Transverse colon (tissue), 3 donors: ENCODE data around the gene UBE2O.

Source experiments
- POLR2A ChIP-seq: fragments of 450-650 bp; IDR thresholded peaks from one replicate; pipeline ENCODE4 v1.6.1; 2016; ENCODE audit warnings: antibody characterized with exemption, mild to moderate bottlenecking, moderate library complexity
- TF ChIP-seq, protein P1 (sequence below), 5 experiments: fragments of 200-600 bp in 3 of 5; fragments of 450-650 bp in 2 of 5; sonication (generic) in 3 of 5; IDR thresholded peaks; 1 replicate in 2 of 5; 2 replicates in 3 of 5; pipeline ENCODE4 v1.5.1; 2016 to 2017; ENCODE audit warnings: antibody characterized with exemption in 5 of 5, inconsistent platforms in 3 of 5, mild to moderate bottlenecking in 2 of 5, moderate library complexity in 1 of 5

DNA sequence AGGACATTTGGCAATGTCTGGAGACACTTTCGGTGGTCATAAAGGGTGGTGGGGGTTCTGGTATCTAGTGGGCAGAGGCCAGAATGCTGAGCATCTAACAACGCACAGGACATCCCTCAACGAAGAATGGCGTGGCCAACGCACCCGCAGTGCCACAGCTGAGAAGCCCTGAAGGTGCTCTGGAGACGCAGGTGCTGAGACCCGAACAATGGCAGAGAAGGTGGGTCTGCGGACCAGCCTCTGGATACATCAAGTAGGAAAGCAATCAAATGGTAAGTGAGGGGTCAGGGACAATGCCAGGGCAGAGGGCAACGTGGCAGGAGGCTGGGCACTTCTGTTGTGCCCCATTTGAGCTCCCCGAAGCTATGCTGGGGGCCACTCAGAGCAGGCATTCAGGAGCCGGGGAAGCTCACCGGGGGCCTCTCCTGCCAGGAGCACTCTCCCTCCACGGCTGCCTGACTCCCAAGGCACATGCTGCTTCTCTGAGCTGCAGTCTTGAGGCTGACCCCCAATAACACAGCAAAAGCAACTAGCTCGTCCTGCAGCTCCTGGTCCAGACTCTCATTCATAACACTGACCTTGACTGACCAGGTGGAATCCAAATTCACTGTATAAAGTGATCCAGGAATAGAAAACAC, 42.5 kb downstream of the UBE2O start:
- TF ChIP-seq, protein P1, sequence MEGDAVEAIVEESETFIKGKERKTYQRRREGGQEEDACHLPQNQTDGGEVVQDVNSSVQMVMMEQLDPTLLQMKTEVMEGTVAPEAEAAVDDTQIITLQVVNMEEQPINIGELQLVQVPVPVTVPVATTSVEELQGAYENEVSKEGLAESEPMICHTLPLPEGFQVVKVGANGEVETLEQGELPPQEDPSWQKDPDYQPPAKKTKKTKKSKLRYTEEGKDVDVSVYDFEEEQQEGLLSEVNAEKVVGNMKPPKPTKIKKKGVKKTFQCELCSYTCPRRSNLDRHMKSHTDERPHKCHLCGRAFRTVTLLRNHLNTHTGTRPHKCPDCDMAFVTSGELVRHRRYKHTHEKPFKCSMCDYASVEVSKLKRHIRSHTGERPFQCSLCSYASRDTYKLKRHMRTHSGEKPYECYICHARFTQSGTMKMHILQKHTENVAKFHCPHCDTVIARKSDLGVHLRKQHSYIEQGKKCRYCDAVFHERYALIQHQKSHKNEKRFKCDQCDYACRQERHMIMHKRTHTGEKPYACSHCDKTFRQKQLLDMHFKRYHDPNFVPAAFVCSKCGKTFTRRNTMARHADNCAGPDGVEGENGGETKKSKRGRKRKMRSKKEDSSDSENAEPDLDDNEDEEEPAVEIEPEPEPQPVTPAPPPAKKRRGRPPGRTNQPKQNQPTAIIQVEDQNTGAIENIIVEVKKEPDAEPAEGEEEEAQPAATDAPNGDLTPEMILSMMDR (IDR thresholded peaks at IDR 0.05): no peak
- no peak for TF ChIP-seq POLR2A
